Body of pancreas (tissue), 4 donors: ENCODE measurements around the gene TCEA2. TPM values are rescaled to one million over a fixed set of nuclear protein-coding genes. Genes with fewer than 3 reads are reported as not detected.

Experiments
- ATAC-seq: fragments of 150-250 bp; one replicate; pipeline ENCODE4 v1.9.1; 2016
- DNase-seq, 4 donors: peaks; one replicate each; pipeline ENCODE4 v3.0.0-alpha.2; 2019
- H3K27ac ChIP-seq, 4 donors: fragments of 200-600 bp; sonication (generic); 1 replicate in 3 of 4; 2 replicates in 1 of 4; pipeline versions ENCODE4 v1.5.1 to v1.6.1; 2016 to 2019; ENCODE audit warnings: mild to moderate bottlenecking in 1 of 4, mixed read lengths in 1 of 4, moderate library complexity in 1 of 4
- H3K27me3 ChIP-seq, 2 donors: fragments of 200-600 bp; sonication (generic); one replicate each; pipeline ENCODE4 v1.6.0; 2016; ENCODE audit warnings: mild to moderate bottlenecking in 1 of 2
- H3K36me3 ChIP-seq, 2 donors: fragments of 200-600 bp; sonication (generic); replicated peaks in 1 of 2; 2 replicates each; pipeline ENCODE4 v1.5.1; 2016; ENCODE audit warnings: low read depth in 2 of 2; ENCODE audit not compliant: insufficient read depth in 1 of 2
- H3K4me1 ChIP-seq: fragments of 200-600 bp; sonication (generic); one replicate; pipeline ENCODE4 v1.6.0; 2016
- H3K4me3 ChIP-seq, 2 donors: fragments of 200-600 bp; sonication (generic); 1 replicate in 1 of 2; 2 replicates in 1 of 2; pipeline ENCODE4 v1.5.1; 2016 to 2019
- H3K9me3 ChIP-seq, 3 donors: fragments of 200-600 bp; sonication (generic); 1 replicate in 2 of 3; 2 replicates in 1 of 3; pipeline ENCODE4 v1.5.1; 2016
- CTCF ChIP-seq, 7 experiments: fragments of 450-650 bp in 4 of 7; fragments of 200-600 bp in 3 of 7; sonication (generic) in 3 of 7; IDR thresholded peaks; one replicate each; pipeline ENCODE4 v1.5.1; 2016 to 2019; ENCODE audit warnings: antibody characterized with exemption in 7 of 7
- POLR2A ChIP-seq, 3 donors: fragments of 450-650 bp; IDR thresholded peaks; one replicate each; pipeline ENCODE4 v1.6.1; 2016; ENCODE audit warnings: antibody characterized with exemption in 3 of 3, mild to moderate bottlenecking in 2 of 3
- WGBS, 2 donors: methylation state at CpG; one replicate each; pipeline ENCODE4 v1.1.5; 2017; 5-methylcytosine and 5-hydroxymethylcytosine counted together
- intact Hi-C: fragments of 100-400 bp; cut with DNase I; formaldehyde crosslinking; loops from one replicate; pipeline ENCODE4 v1.15.1; 2023
- total RNA-seq, 2 donors: library from RNA; depleted of rRNA; stranded (reverse); fragments of >200 nt; gene quantifications; one replicate each; pipeline ENCODE4 v1.1.0, GENCODE V29; 2016

The TCEA2 gene
- total RNA-seq, 2 donors from 2014 or later = 16.6 to 17.5 TPM

- H3K4me1 ChIP-seq = peaks cover 28% of the 10 kb centered on the region
- H3K27me3 ChIP-seq = no peaks in the 10 kb centered on the region
- 60 to 79% methylated on average over 6 to 17 of the region's 17 CpGs for WGBS, 2 donors
- no peak for DNase-seq
- peaks cover 0 to 11% of the 10 kb centered on the region in 2 donors for H3K36me3 ChIP-seq
- ATAC-seq = no peak
- H3K27ac ChIP-seq = no peak overlapping the region
- no peak for TF ChIP-seq POLR2A (IDR thresholded peaks at IDR 0.05)
- intact Hi-C loops = loop anchor here (5.0 kb wide), 1 partner anchor 81 kb away; no protein-coding TSS in a partner anchor
- H3K9me3 ChIP-seq = no peaks in the 10 kb centered on the region
- no peak overlapping the region for H3K4me3 ChIP-seq
Measured at GRCh38 chr20:64036346-64037198, 26.4 kb upstream of the TCEA2 start.

- TF ChIP-seq POLR2A (IDR thresholded peaks at IDR 0.05) (no peak), CTCF (IDR thresholded peaks at IDR 0.05) (no peak)
- intact Hi-C loops = loop anchor here (5.0 kb wide), 1 partner anchor 80 kb away; no protein-coding TSS in a partner anchor
- no peak overlapping the region for H3K4me3 ChIP-seq
- peaks cover 0 to 10% of the 10 kb centered on the region in 2 donors for H3K36me3 ChIP-seq
- ATAC-seq (no peak), DNase-seq (no peak)
- peaks cover 0 to 2% of the 10 kb centered on the region in 2 donors for H3K27me3 ChIP-seq
- no peak overlapping the region for H3K27ac ChIP-seq
- H3K4me1 ChIP-seq = peaks cover 31% of the 10 kb centered on the region
- 67 to 69% methylated on average over 1 to 3 of the region's 3 CpGs for WGBS, 2 donors
- H3K9me3 ChIP-seq = no peaks in the 10 kb centered on the region
Measured at GRCh38 chr20:64037199-64037497, 25.9 kb upstream of the TCEA2 start.

GRCh38 chr20:64037498-64038213 lies 25.3 kb upstream of the TCEA2 start:
- H3K36me3 ChIP-seq = peaks cover 0 to 5% of the 10 kb centered on the region in 2 donors
- no peak for ATAC-seq
- no peak overlapping the region for H3K27ac ChIP-seq
- 8 to 16% methylated on average over 19 to 36 of the region's 36 CpGs for WGBS, 2 donors
- H3K4me1 ChIP-seq = peaks cover 34% of the 10 kb centered on the region
- intact Hi-C loops = loop anchor here (5.0 kb wide), 1 partner anchor 80 kb away; no protein-coding TSS in a partner anchor
- H3K9me3 ChIP-seq = no peaks in the 10 kb centered on the region
- H3K4me3 ChIP-seq = no peak overlapping the region
- DNase-seq = no peak
- H3K27me3 ChIP-seq = peaks cover 0 to 5% of the 10 kb centered on the region in 2 donors
- TF ChIP-seq POLR2A (IDR thresholded peaks at IDR 0.05) (no peak), CTCF (IDR thresholded peaks at IDR 0.05) (no peak)

- TF ChIP-seq POLR2A (IDR thresholded peaks at IDR 0.05) (no peak), CTCF (IDR thresholded peaks at IDR 0.05) (no peak)
- Histone ChIP-seq H3K27me3 (peaks cover 0 to 5% of the 10 kb centered on the region in 2 donors), H3K4me3 (no peak overlapping the region), H3K36me3 (peaks cover 0 to 3% of the 10 kb centered on the region in 2 donors), H3K9me3 (no peaks in the 10 kb centered on the region), H3K27ac (peak overlapping the region in 2 of 4 donors; percentile 67 to 82), H3K4me1 (peaks cover 34% of the 10 kb centered on the region)
- ATAC-seq (peak; percentile 30), DNase-seq (peak in 1 of 4 donors; percentile 34)
- intact Hi-C loops = loop anchor here (5.0 kb wide), 1 partner anchor 79 kb away; no protein-coding TSS in a partner anchor
- 0 to 1% methylated on average over 1 to 21 of the region's 30 CpGs for WGBS, 2 donors
Measured at GRCh38 chr20:64038224-64038564, 24.8 kb upstream of the TCEA2 start.
